Activated CD4-positive, alpha-beta memory T cell treated with anti-CD3 and anti-CD28 coated beads for 36 hours (primary cell): ENCODE results near the gene XYLT1. TPM values are rescaled to one million over a fixed set of nuclear protein-coding genes. Genes with fewer than 3 reads are reported as not detected.
A peak's percentile ranks its signal among the peaks of the same experiment; 100 is the strongest.

Experiments used
- CTCF ChIA-PET: fragments of 350-600 bp; sonication (Branson Sonifier 250); formaldehyde crosslinking; loops from one replicate; lab custom pipeline; 2021; ENCODE audit warnings: antibody characterized with exemption, inconsistent platforms; lab: Charles Lee
- POLR2A ChIA-PET: fragments of 350-600 bp; sonication (Branson Sonifier 250); formaldehyde crosslinking; loops from one replicate; lab custom pipeline; 2021; ENCODE audit warnings: antibody characterized with exemption; lab: Charles Lee
- DNase-seq: peaks from one replicate; pipeline ENCODE4 v3.0.0-alpha.2; 2020
- H3K27ac Mint-ChIP-seq: one replicate; pipeline ENCODE4 v1.8.0; 2021; ENCODE audit warnings: mixed read lengths
- H3K27me3 Mint-ChIP-seq: one replicate; pipeline ENCODE4 v1.8.0; 2021; ENCODE audit warnings: mixed read lengths
- H3K36me3 Mint-ChIP-seq: one replicate; pipeline ENCODE4 v1.8.0; 2021; ENCODE audit warnings: mixed read lengths
- H3K4me1 Mint-ChIP-seq: one replicate; pipeline ENCODE4 v1.8.0; 2021; ENCODE audit warnings: low read depth, mixed read lengths
- H3K4me3 Mint-ChIP-seq: one replicate; pipeline ENCODE4 v1.8.0; 2021; ENCODE audit warnings: mild to moderate bottlenecking, mixed read lengths
- H3K9me3 Mint-ChIP-seq: one replicate; pipeline ENCODE4 v1.8.0; 2021; ENCODE audit warnings: mixed read lengths
- intact Hi-C: fragments of 100-400 bp; cut with micrococcal nuclease; formaldehyde crosslinking; loops from one replicate; pipeline ENCODE4 v1.15.1; 2023
- total RNA-seq, 2 experiments: library from RNA; stranded (reverse); gene quantifications; one replicate each; pipeline ENCODE4 v1.2.3, GENCODE V29; 2021

The XYLT1 gene
- total RNA-seq, 2 experiments from 2014 or later = 6.2 to 6.8 TPM

DNA sequence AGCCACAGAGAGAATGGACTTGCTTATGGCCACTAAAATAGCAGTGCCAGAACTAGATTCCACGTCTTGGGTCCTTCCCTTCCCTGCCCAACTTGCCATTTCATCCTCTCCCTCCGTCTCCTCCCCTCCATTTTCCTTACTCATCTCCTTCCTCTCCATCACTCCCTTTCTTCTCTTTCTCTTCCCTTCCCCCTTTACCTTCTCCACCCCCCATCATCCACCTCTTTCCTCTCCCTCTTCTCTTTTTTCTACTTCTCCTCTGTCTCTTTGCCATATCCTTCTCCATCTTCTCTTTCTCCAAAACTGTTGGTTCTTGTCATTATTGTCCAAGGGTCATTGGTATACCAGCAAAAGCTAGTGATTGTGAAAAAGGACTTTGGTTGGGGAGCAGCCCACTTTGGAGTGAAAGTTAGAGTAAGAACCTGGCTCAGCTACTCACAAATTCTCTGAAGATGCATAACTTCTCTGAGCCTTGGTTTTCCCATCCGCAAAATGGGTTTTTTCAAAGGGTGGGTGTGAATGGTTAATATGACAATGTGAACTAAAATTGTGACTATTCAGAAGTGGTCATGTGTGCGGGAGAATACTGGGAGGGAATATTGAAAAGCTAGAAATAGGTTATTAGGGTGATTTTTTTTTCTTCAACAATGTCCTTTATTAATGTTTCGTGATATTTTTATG is 393.8 kb downstream of the XYLT1 start:
- H3K4me1 Mint-ChIP-seq = peaks cover 4% of the 10 kb centered on the region
- no peak overlapping the region for H3K27ac Mint-ChIP-seq
- ChIA-PET CTCF (no interaction called here), POLR2A (no interaction called here)
- no peak overlapping the region for H3K4me3 Mint-ChIP-seq
- H3K9me3 Mint-ChIP-seq = no peaks in the 10 kb centered on the region
- H3K36me3 Mint-ChIP-seq = no peaks in the 10 kb centered on the region
- intact Hi-C loops = no loop called here
- no peaks in the 10 kb centered on the region for H3K27me3 Mint-ChIP-seq
- no peak for DNase-seq

DNA sequence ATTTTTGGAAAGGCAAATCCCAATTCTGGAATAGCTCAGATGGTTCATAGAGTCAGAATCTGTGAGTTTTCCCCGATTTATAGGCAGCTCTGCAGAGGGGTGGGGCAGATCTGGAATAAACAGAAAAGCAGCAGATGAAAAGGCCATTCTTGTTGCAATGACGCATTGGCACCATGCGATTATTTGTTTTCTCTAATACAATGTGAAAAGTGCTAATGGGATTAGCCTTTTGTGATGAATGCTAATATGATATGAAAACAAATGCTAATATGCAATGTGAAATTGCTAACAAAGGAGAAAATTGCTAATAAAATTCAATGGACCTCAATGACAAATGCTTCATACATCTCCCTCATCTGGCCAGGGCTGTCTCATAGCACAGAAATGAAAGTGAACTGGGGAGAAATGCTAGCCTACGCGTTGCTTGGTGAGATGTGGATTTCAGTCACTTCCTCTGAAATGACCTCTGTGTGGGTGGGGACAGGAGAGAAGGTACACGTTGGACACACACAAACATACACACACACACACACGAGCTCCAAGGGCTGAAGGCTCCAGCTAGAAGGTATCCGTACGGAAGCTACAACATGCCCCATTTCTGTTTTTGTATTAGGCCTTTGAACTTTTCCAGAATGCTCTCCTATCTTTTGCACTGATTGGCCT is 394.5 kb downstream of the XYLT1 start:
- CTCF ChIA-PET = no interaction called here
- no peaks in the 10 kb centered on the region for H3K36me3 Mint-ChIP-seq
- H3K27me3 Mint-ChIP-seq = no peaks in the 10 kb centered on the region
- H3K4me3 Mint-ChIP-seq = no peak overlapping the region
- peaks cover 6% of the 10 kb centered on the region for H3K4me1 Mint-ChIP-seq
- POLR2A ChIA-PET = no interaction called here
- no peak overlapping the region for H3K27ac Mint-ChIP-seq
- no peaks in the 10 kb centered on the region for H3K9me3 Mint-ChIP-seq
- DNase-seq = no peak
- intact Hi-C loops = no loop called here

DNA sequence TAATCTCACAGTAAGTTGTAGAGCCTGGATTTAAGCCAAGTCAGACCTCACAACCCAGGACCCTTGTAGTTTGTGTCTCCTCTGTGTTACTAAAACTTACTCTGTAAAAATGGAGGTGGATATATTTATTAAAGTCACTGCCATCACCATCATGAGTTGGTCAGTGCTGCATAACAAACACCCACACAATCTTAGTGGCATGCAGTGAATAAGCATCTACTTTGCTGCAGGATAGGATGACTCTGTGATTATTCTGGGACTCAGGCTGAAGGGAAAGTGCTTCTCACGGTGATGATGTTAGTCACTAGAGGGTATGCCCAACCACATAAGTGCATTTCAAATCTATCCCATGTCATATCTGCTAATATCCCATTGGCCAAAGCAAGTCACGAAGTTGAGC is 398.7 kb downstream of the XYLT1 start:
- no peaks in the 10 kb centered on the region for H3K9me3 Mint-ChIP-seq
- no peaks in the 10 kb centered on the region for H3K36me3 Mint-ChIP-seq
- no peaks in the 10 kb centered on the region for H3K27me3 Mint-ChIP-seq
- CTCF ChIA-PET = no interaction called here
- intact Hi-C loops = loop anchor here (5.0 kb wide), 2 partner anchors 60 to 210 kb away; no protein-coding TSS in a partner anchor
- peaks cover 23% of the 10 kb centered on the region for H3K4me1 Mint-ChIP-seq
- H3K4me3 Mint-ChIP-seq = peak overlapping the region; percentile 25
- DNase-seq = no peak
- H3K27ac Mint-ChIP-seq = peak overlapping the region; percentile 43
- POLR2A ChIA-PET = no interaction called here

DNA sequence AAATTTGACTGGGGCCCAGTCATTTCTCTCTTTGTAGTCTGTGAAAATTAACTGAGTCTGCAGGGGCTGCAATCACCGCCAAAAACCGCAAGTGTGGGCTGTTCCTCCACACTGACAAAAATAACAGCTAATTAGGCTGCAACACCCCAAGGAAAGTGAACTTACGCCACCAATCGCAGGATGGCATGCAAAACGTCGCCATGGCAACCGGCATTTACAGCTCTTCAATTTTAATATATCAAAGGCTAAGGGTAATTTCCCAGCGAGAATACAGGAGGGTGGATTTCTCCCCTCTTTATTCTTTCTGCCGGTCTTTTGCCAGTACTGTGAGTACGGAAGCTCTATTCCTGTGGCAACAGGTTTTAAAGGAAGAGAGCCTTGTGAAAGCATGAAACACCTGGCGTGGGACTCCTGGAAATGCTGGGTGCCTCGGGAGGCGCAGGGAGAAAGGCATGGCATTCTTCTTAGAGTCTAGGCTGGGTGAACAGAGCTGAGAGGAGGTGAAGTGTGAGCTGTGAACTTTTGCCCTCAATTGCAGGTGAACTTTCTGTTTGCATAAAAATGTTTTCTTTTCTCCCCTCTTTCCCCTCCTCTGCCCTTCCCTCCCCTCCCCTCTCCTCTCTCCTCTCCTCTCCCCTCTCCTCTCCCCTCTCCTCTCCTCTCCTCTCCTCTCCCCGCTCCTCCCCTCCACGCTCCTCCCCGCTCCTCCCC is 399.7 kb downstream of the XYLT1 start:
- H3K4me1 Mint-ChIP-seq = peaks cover 23% of the 10 kb centered on the region
- no peaks in the 10 kb centered on the region for H3K27me3 Mint-ChIP-seq
- H3K9me3 Mint-ChIP-seq = no peaks in the 10 kb centered on the region
- peak overlapping the region; percentile 53 for H3K4me3 Mint-ChIP-seq
- DNase-seq = peak; percentile 84
- no peaks in the 10 kb centered on the region for H3K36me3 Mint-ChIP-seq
- POLR2A ChIA-PET = interaction anchor here (0.6 to 1.0 kb wide), 2 partner anchors 65 to 299 kb away, joined by 3 read pairs; no protein-coding TSS in a partner anchor
- H3K27ac Mint-ChIP-seq = peak overlapping the region; percentile 44
- intact Hi-C loops = loop anchor here (2.0 to 5.0 kb wide), 3 partner anchors 44 to 209 kb away; no protein-coding TSS in a partner anchor
- CTCF ChIA-PET = no interaction called here

DNA sequence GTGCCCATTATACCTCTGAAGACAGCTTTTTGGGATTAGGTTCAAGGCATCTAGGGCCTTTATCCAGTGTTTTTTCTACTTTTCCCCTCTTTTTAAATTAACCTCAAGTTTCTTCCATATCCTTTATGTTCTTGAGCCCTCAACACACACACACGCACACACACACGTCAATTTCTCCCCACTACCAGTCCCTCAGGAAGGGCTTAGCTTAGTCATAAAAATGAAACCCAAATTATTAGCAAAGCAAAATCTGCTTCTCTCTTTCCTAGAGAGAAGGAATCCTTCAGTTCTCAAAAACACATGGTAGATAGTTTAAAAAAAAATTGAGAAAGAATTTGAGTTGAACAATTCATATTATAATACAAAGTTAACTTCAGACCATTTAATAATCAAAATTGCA is 401.1 kb downstream of the XYLT1 start:
- no peak for DNase-seq
- Mint-ChIP-seq H3K36me3 (no peaks in the 10 kb centered on the region), H3K27me3 (no peaks in the 10 kb centered on the region), H3K4me3 (no peak overlapping the region), H3K27ac (no peak overlapping the region), H3K9me3 (no peaks in the 10 kb centered on the region), H3K4me1 (peaks cover 23% of the 10 kb centered on the region)
- POLR2A ChIA-PET = no interaction called here
- intact Hi-C loops = loop anchor here (2.0 to 5.0 kb wide), 3 partner anchors 43 to 207 kb away; no protein-coding TSS in a partner anchor
- CTCF ChIA-PET = no interaction called here

DNA sequence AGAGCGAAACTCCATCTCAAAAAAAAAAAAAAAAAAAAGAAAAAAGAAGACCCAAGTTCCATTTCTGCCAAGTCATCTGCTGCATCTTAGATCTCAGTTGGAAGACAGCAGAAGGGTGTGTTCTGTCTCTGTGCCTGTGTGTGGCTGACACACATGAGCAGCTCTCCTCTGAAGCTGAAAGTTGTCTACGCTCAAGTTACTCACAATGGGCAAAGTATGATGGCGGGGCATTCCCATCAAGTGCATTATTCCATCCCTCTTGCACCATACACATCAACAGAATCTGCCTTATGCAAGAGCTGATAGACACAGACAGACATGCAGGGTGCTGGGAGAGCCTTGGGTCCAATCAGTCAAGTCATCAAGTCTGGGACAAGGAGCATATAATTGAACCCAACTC is 402.2 kb downstream of the XYLT1 start:
- no peaks in the 10 kb centered on the region for H3K27me3 Mint-ChIP-seq
- peaks cover 23% of the 10 kb centered on the region for H3K4me1 Mint-ChIP-seq
- no peak overlapping the region for H3K4me3 Mint-ChIP-seq
- DNase-seq = no peak
- ChIA-PET CTCF (no interaction called here), POLR2A (no interaction called here)
- no peaks in the 10 kb centered on the region for H3K36me3 Mint-ChIP-seq
- H3K27ac Mint-ChIP-seq = no peak overlapping the region
- intact Hi-C loops = no loop called here
- no peaks in the 10 kb centered on the region for H3K9me3 Mint-ChIP-seq

DNA sequence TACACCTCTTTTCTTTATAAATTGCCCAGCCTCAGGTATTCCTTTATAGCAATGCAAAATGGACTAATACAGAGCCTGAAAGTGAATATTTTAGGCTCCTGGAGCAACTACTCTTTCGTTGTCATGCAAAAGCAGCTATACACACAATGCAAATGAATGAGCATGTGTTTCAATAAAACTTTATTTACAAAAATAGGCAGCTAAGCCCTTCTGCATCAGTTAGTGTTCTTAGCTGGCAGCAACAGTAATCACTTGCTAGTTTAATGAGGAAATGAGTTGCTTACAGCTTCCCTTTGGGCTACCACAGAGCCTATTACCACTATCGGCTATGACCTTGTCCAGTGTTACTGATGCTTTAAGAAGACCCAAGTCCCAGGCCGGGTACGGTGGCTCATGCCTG is 402.9 kb downstream of the XYLT1 start:
- intact Hi-C loops = no loop called here

DNA sequence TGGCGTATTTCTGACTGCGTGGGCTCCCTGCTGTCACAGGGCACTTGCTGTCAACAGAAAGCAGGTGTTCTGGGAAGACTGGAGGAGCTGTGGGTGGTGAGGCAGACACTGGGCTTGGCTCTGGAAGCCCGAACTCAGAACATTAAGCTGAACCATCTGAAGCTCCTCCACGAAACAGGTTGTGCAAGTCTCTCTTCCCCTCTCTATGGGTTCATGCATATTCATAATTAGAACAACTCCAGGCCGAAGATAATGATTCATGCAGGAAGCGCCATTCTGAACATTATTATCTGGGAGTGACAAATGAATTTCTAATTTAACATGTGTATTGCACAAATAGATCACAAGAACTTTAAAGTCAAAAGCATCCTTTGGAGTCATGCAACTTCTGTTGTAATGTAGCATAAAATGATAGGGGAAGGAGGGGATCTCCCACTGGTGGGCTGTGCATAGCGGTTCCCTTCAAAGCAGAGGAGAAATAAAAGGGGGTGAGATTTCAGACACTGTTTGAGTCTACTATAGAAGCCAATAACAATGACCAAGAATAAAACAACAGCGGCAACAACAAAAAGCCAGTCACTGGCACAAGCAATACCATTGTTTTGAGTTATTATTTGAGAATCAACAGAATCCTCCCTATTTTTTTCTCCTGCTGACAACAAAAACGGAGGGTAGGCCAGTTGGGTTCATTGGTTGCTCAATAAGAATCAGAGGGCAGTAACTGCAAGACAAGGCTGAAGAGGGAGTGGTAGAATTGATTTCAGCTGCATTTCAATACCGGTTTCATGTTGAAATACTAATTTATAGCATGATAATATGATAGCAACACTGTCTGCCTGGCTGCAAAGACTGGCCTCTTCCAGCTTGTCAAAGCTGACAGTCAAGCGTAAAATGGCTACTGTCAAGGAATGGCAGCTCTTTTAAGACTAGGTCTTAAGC is 407.3 kb downstream of the XYLT1 start:
- Mint-ChIP-seq H3K27ac (no peak overlapping the region), H3K36me3 (peaks cover 3% of the 10 kb centered on the region), H3K27me3 (no peaks in the 10 kb centered on the region), H3K4me3 (no peak overlapping the region), H3K9me3 (no peaks in the 10 kb centered on the region), H3K4me1 (no peaks in the 10 kb centered on the region)
- intact Hi-C loops = no loop called here
- DNase-seq = no peak
- ChIA-PET POLR2A (no interaction called here), CTCF (no interaction called here)

More for the DNA sequence above, 402.9 kb downstream of the XYLT1 start:
- DNase-seq = no peak
- no peak overlapping the region for H3K27ac Mint-ChIP-seq
- H3K36me3 Mint-ChIP-seq = no peaks in the 10 kb centered on the region
- no peak overlapping the region for H3K4me3 Mint-ChIP-seq
- ChIA-PET POLR2A (no interaction called here), CTCF (no interaction called here)
- H3K9me3 Mint-ChIP-seq = no peaks in the 10 kb centered on the region
- peaks cover 23% of the 10 kb centered on the region for H3K4me1 Mint-ChIP-seq
- H3K27me3 Mint-ChIP-seq = no peaks in the 10 kb centered on the region

DNA sequence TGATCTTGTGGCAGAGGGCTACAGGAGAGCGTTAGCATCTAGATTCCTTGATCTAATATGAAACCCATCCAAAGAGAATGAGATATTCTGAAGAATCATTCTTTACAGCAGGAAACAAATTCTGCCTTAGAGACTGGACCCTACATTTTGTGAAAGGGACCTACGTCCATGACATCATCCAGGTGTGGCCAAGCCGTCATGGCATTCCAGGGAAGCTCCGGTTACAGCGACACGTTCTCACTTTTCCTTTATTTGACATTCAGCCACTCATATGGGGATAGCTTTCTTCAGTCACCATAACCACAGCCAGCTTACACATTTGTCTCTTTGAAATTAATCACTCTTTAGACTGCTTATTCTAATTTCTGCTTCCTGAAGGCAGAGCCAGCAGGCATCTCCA is 408.1 kb downstream of the XYLT1 start:
- H3K27me3 Mint-ChIP-seq = no peaks in the 10 kb centered on the region
- POLR2A ChIA-PET = no interaction called here
- intact Hi-C loops = no loop called here
- H3K4me1 Mint-ChIP-seq = no peaks in the 10 kb centered on the region
- H3K9me3 Mint-ChIP-seq = no peaks in the 10 kb centered on the region
- H3K36me3 Mint-ChIP-seq = peaks cover 3% of the 10 kb centered on the region
- no peak overlapping the region for H3K4me3 Mint-ChIP-seq
- H3K27ac Mint-ChIP-seq = no peak overlapping the region
- no peak for DNase-seq
- CTCF ChIA-PET = no interaction called here

DNA sequence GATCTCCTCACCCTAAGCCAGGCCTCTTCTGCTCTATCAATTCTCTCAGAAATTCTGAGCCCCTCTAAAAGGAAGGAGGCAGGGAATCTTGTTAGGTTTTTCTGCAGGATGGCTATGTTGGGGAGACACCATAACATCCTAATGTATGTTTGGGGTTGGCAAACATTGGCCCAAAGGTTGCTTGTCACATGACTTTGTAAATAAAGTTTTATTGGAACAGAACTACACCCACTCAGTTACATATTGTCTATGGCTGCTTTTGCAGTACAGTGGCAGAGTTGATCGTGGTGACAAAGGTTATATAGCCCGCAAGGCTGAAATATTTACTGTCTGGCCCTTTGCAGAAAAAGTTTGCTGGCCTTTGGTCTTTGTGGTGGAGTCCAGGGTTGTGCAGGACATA is 409.4 kb downstream of the XYLT1 start:
- POLR2A ChIA-PET = no interaction called here
- no peak for DNase-seq
- CTCF ChIA-PET = no interaction called here
- Mint-ChIP-seq H3K36me3 (peaks cover 3% of the 10 kb centered on the region), H3K4me1 (no peaks in the 10 kb centered on the region), H3K4me3 (no peak overlapping the region), H3K27me3 (no peaks in the 10 kb centered on the region), H3K27ac (no peak overlapping the region), H3K9me3 (no peaks in the 10 kb centered on the region)
- intact Hi-C loops = no loop called here

DNA sequence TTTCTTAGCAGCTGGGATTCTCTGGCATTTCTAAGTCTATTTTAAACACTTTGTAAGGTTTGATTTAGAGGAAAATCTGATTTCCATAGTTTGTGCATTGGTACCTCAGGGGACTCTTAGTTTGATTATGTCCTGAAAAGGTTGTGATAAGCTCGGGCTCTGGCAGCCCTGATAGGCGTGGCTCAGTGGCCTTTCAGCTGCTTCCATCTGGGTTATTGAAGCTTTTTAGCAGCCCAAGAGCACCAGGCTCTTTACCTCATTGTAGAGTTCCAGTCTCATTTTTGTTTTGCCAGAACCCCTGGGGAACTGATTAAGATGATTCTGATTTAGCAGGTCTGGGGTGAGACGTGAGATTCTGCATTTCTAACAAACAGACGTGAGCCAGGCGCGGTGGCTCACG is 412.3 kb downstream of the XYLT1 start:
- peaks cover 3% of the 10 kb centered on the region for H3K36me3 Mint-ChIP-seq
- CTCF ChIA-PET = no interaction called here
- H3K4me1 Mint-ChIP-seq = no peaks in the 10 kb centered on the region
- no peak overlapping the region for H3K4me3 Mint-ChIP-seq
- H3K27me3 Mint-ChIP-seq = no peaks in the 10 kb centered on the region
- intact Hi-C loops = no loop called here
- no peak for DNase-seq
- H3K27ac Mint-ChIP-seq = no peak overlapping the region
- POLR2A ChIA-PET = no interaction called here
- H3K9me3 Mint-ChIP-seq = peaks cover under 1% of the 10 kb centered on the region

DNA sequence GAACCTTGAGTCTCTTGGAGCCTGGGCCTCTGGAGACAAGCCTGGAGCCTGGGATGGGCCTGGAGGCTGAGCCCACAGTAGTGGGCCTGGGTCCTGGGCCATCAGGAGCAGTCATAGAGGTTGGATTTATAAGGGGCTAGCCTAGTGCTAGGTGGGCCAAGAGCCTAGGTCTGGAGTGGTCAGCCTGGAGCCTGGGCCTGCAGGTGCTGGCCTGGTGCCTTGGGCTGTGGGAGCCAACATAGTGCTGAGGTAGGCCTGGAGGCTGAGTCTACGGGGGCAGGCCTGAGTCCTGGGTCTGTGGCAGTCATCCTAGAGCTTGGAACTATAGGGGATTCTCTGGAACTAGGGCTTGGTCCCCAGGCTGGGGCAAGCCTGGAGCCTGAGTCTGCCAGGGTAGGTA is 414.1 kb downstream of the XYLT1 start:
- DNase-seq = no peak
- Mint-ChIP-seq H3K27ac (no peak overlapping the region), H3K4me3 (no peak overlapping the region), H3K36me3 (peaks cover 9% of the 10 kb centered on the region), H3K4me1 (no peaks in the 10 kb centered on the region), H3K9me3 (peaks cover 12% of the 10 kb centered on the region), H3K27me3 (no peaks in the 10 kb centered on the region)
- ChIA-PET POLR2A (no interaction called here), CTCF (no interaction called here)
- intact Hi-C loops = no loop called here
